ENCODE measurements around the gene WDR17. TPM values are rescaled to one million over a fixed set of nuclear protein-coding genes. Genes with fewer than 3 reads are reported as not detected.

Gene WDR17
- total RNA-seq, 2 donors from 2014 or later: 0.63 to 2.9 TPM

DNA sequence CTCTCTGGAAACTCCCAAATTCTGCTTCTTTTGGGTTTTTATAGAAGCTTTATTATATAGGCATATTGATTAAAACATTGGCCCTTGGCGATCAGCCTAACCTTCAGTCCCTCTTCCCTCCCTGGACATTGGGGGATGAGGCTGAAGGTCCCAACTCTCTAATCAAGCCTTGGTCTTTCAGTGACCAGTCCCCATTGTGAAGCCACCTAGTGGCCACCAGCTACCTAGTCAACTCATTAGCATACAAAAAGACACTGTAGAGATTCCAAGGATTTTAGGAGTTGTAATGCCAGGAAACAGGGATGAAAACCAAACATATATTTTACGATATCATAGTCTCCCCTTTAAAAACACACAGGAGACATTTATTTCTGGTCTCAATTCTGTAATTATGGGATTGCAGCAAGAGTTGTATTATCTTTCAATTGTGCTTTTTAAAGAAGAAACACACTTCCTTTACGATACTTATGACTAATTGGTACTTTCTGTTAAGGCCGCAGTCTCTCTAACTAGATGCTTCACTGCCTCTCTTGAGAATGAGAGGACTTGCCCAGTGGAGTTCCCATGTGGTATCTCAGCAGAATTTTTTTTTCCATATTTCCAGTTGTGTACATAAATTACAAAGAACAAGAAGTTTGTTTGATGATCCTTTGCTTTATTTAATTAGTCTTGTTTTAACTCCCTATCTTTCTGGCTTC lies 58.2 kb downstream of the WDR17 start:
- peak; percentile 86 to 89 for ATAC-seq (replicated peaks in 1 of 2)
- H3K36me3 Mint-ChIP-seq (ENCODE audit: insufficient read depth in 2 of 2): no peaks in the 10 kb centered on the region
- H3K9me3 Mint-ChIP-seq: no peaks in the 10 kb centered on the region
- peaks cover 16% of the 10 kb centered on the region for H3K4me1 Mint-ChIP-seq (ENCODE audit: low read depth)
- no peak overlapping the region for H3K4me3 Mint-ChIP-seq
- no peak for DNase-seq
- H3K27ac Mint-ChIP-seq: no peak overlapping the region
- H3K27me3 Mint-ChIP-seq (ENCODE audit: low read depth): no peaks in the 10 kb centered on the region

GRCh38 chr4:176125063-176125462 lies 59.4 kb downstream of the WDR17 start:
- Mint-ChIP-seq H3K4me3 (no peak overlapping the region), H3K9me3 (no peaks in the 10 kb centered on the region), H3K36me3 (ENCODE audit: insufficient read depth in 2 of 2) (no peaks in the 10 kb centered on the region), H3K4me1 (ENCODE audit: low read depth) (peaks cover 16% of the 10 kb centered on the region), H3K27ac (no peak overlapping the region), H3K27me3 (ENCODE audit: low read depth) (no peaks in the 10 kb centered on the region)
- DNase-seq (no peak), ATAC-seq (replicated peaks in 1 of 2) (no peak)

DNA sequence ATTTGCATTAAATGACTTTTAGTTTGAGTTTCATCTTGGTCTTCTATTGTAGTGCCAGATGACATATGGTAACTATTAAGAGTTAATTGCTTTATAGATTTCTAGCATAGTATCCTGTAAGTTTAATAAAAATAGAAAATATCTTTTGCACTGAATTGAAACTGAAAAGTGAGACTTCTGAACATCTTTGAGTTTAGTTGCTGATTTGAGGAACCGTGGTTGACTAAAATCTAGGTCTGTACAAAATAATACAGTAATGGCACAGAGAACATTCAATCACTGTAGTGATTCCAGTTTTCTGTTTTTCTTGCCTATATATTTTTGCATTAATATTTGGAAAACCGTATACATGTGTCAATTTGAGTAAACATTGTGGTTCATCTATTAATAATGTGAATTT lies 69.0 kb downstream of the WDR17 start:
- Mint-ChIP-seq H3K9me3 (no peaks in the 10 kb centered on the region), H3K36me3 (ENCODE audit: insufficient read depth in 2 of 2) (no peaks in the 10 kb centered on the region), H3K4me1 (ENCODE audit: low read depth) (no peaks in the 10 kb centered on the region), H3K4me3 (no peak overlapping the region), H3K27me3 (ENCODE audit: low read depth) (no peaks in the 10 kb centered on the region), H3K27ac (no peak overlapping the region)
- DNase-seq (no peak), ATAC-seq (replicated peaks in 1 of 2) (no peak)

DNA sequence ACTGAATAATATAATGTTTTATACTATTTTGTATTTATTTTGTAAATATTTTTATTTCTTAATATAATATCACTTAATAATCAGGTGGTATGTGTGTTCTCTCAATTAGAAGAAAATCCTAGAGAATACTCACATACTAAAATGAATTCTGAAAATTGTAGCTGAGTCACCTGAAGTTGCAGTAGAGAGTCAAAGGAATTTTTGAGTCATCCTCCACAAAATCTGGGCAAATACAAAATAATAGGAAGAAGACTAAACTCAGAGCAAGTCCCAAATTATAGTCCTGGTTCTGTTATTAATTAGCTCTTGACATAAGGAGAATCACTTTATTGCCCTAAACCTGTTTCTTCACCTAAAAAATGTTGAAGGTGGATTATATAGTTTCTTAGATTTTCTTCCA lies 72.0 kb downstream of the WDR17 start:
- Mint-ChIP-seq H3K36me3 (ENCODE audit: insufficient read depth in 2 of 2) (no peaks in the 10 kb centered on the region), H3K27me3 (ENCODE audit: low read depth) (no peaks in the 10 kb centered on the region), H3K4me1 (ENCODE audit: low read depth) (no peaks in the 10 kb centered on the region), H3K4me3 (no peak overlapping the region), H3K27ac (no peak overlapping the region), H3K9me3 (no peaks in the 10 kb centered on the region)
- ATAC-seq (replicated peaks in 1 of 2) (no peak), DNase-seq (no peak)

DNA sequence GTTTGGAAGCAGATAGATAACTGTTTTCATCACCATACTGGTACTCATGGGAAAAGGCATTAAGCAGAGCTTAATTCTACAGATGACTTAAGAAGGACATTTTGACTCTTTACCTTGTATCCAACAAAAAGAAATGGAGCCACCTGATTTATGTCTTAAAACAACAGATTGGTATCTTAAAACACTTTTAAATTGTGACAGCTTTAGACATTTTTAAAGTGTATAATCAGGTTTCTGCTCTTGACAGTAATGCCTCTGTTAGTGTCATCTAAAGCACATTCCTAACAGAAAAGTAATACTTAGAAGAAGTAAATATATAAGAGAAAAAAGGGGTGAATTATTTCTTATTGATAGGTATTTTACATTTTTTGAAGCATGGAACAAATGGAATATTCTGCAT lies 73.9 kb downstream of the WDR17 start:
- H3K27me3 Mint-ChIP-seq (ENCODE audit: low read depth): no peaks in the 10 kb centered on the region
- ATAC-seq (replicated peaks in 1 of 2): no peak
- H3K9me3 Mint-ChIP-seq: no peaks in the 10 kb centered on the region
- DNase-seq: no peak
- H3K27ac Mint-ChIP-seq: no peak overlapping the region
- H3K4me3 Mint-ChIP-seq: no peak overlapping the region
- no peaks in the 10 kb centered on the region for H3K4me1 Mint-ChIP-seq (ENCODE audit: low read depth)
- no peaks in the 10 kb centered on the region for H3K36me3 Mint-ChIP-seq (ENCODE audit: insufficient read depth in 2 of 2)

- no peaks in the 10 kb centered on the region for H3K9me3 Mint-ChIP-seq
- no peak overlapping the region for H3K27ac Mint-ChIP-seq
- ATAC-seq (replicated peaks in 1 of 2) (no peak), DNase-seq (no peak)
- no peak overlapping the region for H3K4me3 Mint-ChIP-seq
- H3K27me3 Mint-ChIP-seq (ENCODE audit: low read depth): no peaks in the 10 kb centered on the region
- no peaks in the 10 kb centered on the region for H3K4me1 Mint-ChIP-seq (ENCODE audit: low read depth)
- H3K36me3 Mint-ChIP-seq (ENCODE audit: insufficient read depth in 2 of 2): no peaks in the 10 kb centered on the region
Measured at GRCh38 chr4:176142253-176142652, 76.6 kb downstream of the WDR17 start.

GRCh38 chr4:176149680-176150355 lies 84.2 kb downstream of the WDR17 start:
- DNase-seq: no peak
- H3K36me3 Mint-ChIP-seq (ENCODE audit: insufficient read depth in 2 of 2): no peaks in the 10 kb centered on the region
- H3K27me3 Mint-ChIP-seq (ENCODE audit: low read depth): no peaks in the 10 kb centered on the region
- no peak for ATAC-seq (replicated peaks in 1 of 2)
- no peaks in the 10 kb centered on the region for H3K9me3 Mint-ChIP-seq
- H3K4me1 Mint-ChIP-seq (ENCODE audit: low read depth): no peaks in the 10 kb centered on the region
- H3K27ac Mint-ChIP-seq: no peak overlapping the region
- no peak overlapping the region for H3K4me3 Mint-ChIP-seq

DNA sequence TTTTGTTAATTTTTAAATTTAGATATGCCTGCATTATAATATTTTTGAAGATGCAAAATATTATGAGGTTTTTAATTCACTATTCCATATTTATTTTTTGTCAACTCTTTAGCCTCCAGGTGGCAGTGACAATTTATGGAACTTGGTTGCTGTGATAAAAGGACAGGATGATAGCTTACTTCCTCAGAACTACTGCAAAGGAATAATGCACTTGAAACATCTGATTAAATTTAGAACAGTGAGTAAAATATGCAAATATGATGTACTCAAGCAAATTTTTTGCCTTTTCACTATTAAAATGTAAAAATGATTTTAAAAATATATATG lies 84.7 kb downstream of the WDR17 start:
- Mint-ChIP-seq H3K27me3 (ENCODE audit: low read depth) (no peaks in the 10 kb centered on the region), H3K36me3 (ENCODE audit: insufficient read depth in 2 of 2) (no peaks in the 10 kb centered on the region), H3K27ac (no peak overlapping the region), H3K4me1 (ENCODE audit: low read depth) (no peaks in the 10 kb centered on the region), H3K4me3 (no peak overlapping the region), H3K9me3 (no peaks in the 10 kb centered on the region)
- DNase-seq (no peak), ATAC-seq (replicated peaks in 1 of 2) (no peak)

DNA sequence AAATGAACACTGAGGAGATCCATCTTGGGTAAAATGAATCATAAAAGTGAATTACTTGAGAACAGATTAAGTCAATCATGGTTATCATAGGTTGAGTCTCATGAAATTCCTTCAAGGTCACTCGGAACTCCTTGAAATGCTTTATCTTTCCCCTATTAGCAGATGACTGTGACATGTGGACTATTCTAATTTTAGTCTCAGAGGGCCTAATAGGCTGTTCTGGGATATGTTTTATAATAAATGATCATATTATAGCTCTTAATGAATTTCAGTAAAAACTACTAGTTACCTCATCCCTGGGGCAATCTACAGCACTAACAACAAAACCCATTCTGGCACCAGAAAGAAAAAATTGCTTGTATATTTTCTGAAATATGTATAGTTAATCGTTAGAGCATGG lies 85.1 kb downstream of the WDR17 start:
- Mint-ChIP-seq H3K9me3 (no peaks in the 10 kb centered on the region), H3K4me1 (ENCODE audit: low read depth) (no peaks in the 10 kb centered on the region), H3K4me3 (no peak overlapping the region), H3K27ac (no peak overlapping the region), H3K36me3 (ENCODE audit: insufficient read depth in 2 of 2) (no peaks in the 10 kb centered on the region), H3K27me3 (ENCODE audit: low read depth) (no peaks in the 10 kb centered on the region)
- ATAC-seq (replicated peaks in 1 of 2): no peak
- no peak for DNase-seq

GRCh38 chr4:176153124-176153523 lies 87.5 kb downstream of the WDR17 start:
- no peaks in the 10 kb centered on the region for H3K36me3 Mint-ChIP-seq (ENCODE audit: insufficient read depth in 2 of 2)
- no peak for DNase-seq
- no peaks in the 10 kb centered on the region for H3K27me3 Mint-ChIP-seq (ENCODE audit: low read depth)
- H3K27ac Mint-ChIP-seq: no peak overlapping the region
- no peak for ATAC-seq (replicated peaks in 1 of 2)
- H3K4me1 Mint-ChIP-seq (ENCODE audit: low read depth): no peaks in the 10 kb centered on the region
- H3K4me3 Mint-ChIP-seq: no peak overlapping the region
- H3K9me3 Mint-ChIP-seq: no peaks in the 10 kb centered on the region

DNA sequence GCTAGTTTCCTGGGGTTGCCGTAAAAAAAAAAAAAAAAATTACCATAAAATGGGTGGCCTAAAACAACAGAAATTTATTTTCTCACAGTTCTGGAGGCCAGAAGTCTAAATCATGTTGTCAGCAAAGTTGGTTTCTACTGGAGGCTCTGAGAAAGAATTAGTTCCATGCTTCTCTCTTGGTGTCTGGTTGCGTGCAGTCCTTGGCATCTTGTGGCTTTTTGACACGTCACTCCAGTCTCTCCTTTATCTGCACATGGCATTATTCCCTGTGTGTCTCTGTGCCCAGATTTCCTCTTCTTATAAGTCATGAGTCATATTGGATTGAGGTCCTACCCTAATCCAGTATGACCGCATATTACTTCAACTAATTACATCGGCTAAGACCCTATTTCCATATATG lies 91.0 kb downstream of the WDR17 start:
- H3K4me3 Mint-ChIP-seq: no peak overlapping the region
- H3K36me3 Mint-ChIP-seq (ENCODE audit: insufficient read depth in 2 of 2): no peaks in the 10 kb centered on the region
- no peaks in the 10 kb centered on the region for H3K4me1 Mint-ChIP-seq (ENCODE audit: low read depth)
- no peaks in the 10 kb centered on the region for H3K9me3 Mint-ChIP-seq
- ATAC-seq (replicated peaks in 1 of 2) (no peak), DNase-seq (no peak)
- no peaks in the 10 kb centered on the region for H3K27me3 Mint-ChIP-seq (ENCODE audit: low read depth)
- H3K27ac Mint-ChIP-seq: no peak overlapping the region

- H3K4me3 Mint-ChIP-seq: no peak overlapping the region
Measured at GRCh38 chr4:176163041-176163440, 97.4 kb downstream of the WDR17 start.

GRCh38 chr4:176185051-176185450 lies 119.4 kb downstream of the WDR17 start:
- no peak overlapping the region for H3K27ac Mint-ChIP-seq
- H3K4me3 Mint-ChIP-seq: no peak overlapping the region
- no peaks in the 10 kb centered on the region for H3K36me3 Mint-ChIP-seq (ENCODE audit: insufficient read depth in 2 of 2)
- ATAC-seq (replicated peaks in 1 of 2): no peak
- peaks cover 28% of the 10 kb centered on the region for H3K4me1 Mint-ChIP-seq (ENCODE audit: low read depth)
- DNase-seq: no peak
- H3K27me3 Mint-ChIP-seq (ENCODE audit: low read depth): peaks cover 15% of the 10 kb centered on the region
- H3K9me3 Mint-ChIP-seq: no peaks in the 10 kb centered on the region

More at GRCh38 chr4:176163041-176163440, 97.4 kb downstream of the WDR17 start:
- no peak for DNase-seq
- H3K27ac Mint-ChIP-seq: no peak overlapping the region
- H3K4me1 Mint-ChIP-seq (ENCODE audit: low read depth): no peaks in the 10 kb centered on the region
- no peaks in the 10 kb centered on the region for H3K9me3 Mint-ChIP-seq
- no peaks in the 10 kb centered on the region for H3K36me3 Mint-ChIP-seq (ENCODE audit: insufficient read depth in 2 of 2)
- ATAC-seq (replicated peaks in 1 of 2): no peak
- no peaks in the 10 kb centered on the region for H3K27me3 Mint-ChIP-seq (ENCODE audit: low read depth)

- DNase-seq (no peak), ATAC-seq (replicated peaks in 1 of 2) (no peak)
- Mint-ChIP-seq H3K4me3 (no peak overlapping the region), H3K27ac (no peak overlapping the region), H3K4me1 (ENCODE audit: low read depth) (peaks cover 28% of the 10 kb centered on the region), H3K36me3 (ENCODE audit: insufficient read depth in 2 of 2) (no peaks in the 10 kb centered on the region), H3K27me3 (ENCODE audit: low read depth) (peaks cover 17% of the 10 kb centered on the region), H3K9me3 (no peaks in the 10 kb centered on the region)
Measured at GRCh38 chr4:176186067-176186466, 120.4 kb downstream of the WDR17 start.

Data from activated T-cell treated with anti-CD3 and anti-CD28 coated beads, Interleukin-2, amount 50 U/mL, for 72 hours (primary cell).